Measurements from ENCODE around the gene WFDC1. TPM values are rescaled to one million over a fixed set of nuclear protein-coding genes. Genes with fewer than 3 reads are reported as not detected.

WFDC1 gene
- total and polyA plus RNA-seq, 2 experiments from 2014 or later = 0.76 to 0.95 TPM

- Histone ChIP-seq H2AFZ (peak overlapping the region; percentile 95), H3K27me3 (ENCODE audit: insufficient read depth) (no peaks in the 10 kb centered on the region), H3K79me2 (replicated peaks; ENCODE audit: insufficient read depth) (no peaks in the 10 kb centered on the region), H3K4me2 (no peak overlapping the region; the same call in 1 of the 2 replicates), H3K4me1 (ENCODE audit: insufficient read depth) (peaks cover 47% of the 10 kb centered on the region), H3K36me3 (ENCODE audit: insufficient read depth) (no peaks in the 10 kb centered on the region), H4K20me1 (replicated peaks; ENCODE audit: insufficient read depth) (no peaks in the 10 kb centered on the region), H3K9me2 (ENCODE audit: insufficient read depth) (no peaks in the 10 kb centered on the region), H3K27ac (ENCODE audit: low read depth) (no peak overlapping the region), H3F3A (replicated peaks; ENCODE audit: low read depth) (peaks cover 3% of the 10 kb centered on the region; the same call in 1 of the 2 replicates), H3K4me3 (no peak overlapping the region)
- H3K27me3 Mint-ChIP-seq (ENCODE audit: insufficient read depth, low read depth, poor library complexity) = peaks cover 16% of the 10 kb centered on the region
- H3K27ac Mint-ChIP-seq = no peak overlapping the region
- ATAC-seq (no peak), DNase-seq (ENCODE audit: low spot score) (no peak)
- H3K4me3 Mint-ChIP-seq = no peak overlapping the region
- TF ChIP-seq, protein P1, sequence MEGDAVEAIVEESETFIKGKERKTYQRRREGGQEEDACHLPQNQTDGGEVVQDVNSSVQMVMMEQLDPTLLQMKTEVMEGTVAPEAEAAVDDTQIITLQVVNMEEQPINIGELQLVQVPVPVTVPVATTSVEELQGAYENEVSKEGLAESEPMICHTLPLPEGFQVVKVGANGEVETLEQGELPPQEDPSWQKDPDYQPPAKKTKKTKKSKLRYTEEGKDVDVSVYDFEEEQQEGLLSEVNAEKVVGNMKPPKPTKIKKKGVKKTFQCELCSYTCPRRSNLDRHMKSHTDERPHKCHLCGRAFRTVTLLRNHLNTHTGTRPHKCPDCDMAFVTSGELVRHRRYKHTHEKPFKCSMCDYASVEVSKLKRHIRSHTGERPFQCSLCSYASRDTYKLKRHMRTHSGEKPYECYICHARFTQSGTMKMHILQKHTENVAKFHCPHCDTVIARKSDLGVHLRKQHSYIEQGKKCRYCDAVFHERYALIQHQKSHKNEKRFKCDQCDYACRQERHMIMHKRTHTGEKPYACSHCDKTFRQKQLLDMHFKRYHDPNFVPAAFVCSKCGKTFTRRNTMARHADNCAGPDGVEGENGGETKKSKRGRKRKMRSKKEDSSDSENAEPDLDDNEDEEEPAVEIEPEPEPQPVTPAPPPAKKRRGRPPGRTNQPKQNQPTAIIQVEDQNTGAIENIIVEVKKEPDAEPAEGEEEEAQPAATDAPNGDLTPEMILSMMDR (conservative IDR thresholded peaks at IDR 0.05; ENCODE audit: low read depth in 2 of 2) = no peak
- no peak for TF ChIP-seq ZNF114 (CRISPR knock-in tag; IDR thresholded peaks at IDR 0.05)
- no peak for TF ChIP-seq POLR2AphosphoS5 (IDR thresholded peaks at IDR 0.05; ENCODE audit: low read depth)
- TF ChIP-seq STAT1 (IDR thresholded peaks at IDR 0.05; ENCODE audit: unreplicated experiment) = no peak
- TF ChIP-seq CREB1 (CRISPR knock-in tag; IDR thresholded peaks at IDR 0.05; ENCODE audit: low read depth) = no peak
- no peak for TF ChIP-seq EZH2 (IDR thresholded peaks at IDR 0.05; ENCODE audit: low read depth, unreplicated experiment)
- no peak for TF ChIP-seq ZNF462 (CRISPR knock-in tag; IDR thresholded peaks at IDR 0.05)
- TF ChIP-seq, protein P2, sequence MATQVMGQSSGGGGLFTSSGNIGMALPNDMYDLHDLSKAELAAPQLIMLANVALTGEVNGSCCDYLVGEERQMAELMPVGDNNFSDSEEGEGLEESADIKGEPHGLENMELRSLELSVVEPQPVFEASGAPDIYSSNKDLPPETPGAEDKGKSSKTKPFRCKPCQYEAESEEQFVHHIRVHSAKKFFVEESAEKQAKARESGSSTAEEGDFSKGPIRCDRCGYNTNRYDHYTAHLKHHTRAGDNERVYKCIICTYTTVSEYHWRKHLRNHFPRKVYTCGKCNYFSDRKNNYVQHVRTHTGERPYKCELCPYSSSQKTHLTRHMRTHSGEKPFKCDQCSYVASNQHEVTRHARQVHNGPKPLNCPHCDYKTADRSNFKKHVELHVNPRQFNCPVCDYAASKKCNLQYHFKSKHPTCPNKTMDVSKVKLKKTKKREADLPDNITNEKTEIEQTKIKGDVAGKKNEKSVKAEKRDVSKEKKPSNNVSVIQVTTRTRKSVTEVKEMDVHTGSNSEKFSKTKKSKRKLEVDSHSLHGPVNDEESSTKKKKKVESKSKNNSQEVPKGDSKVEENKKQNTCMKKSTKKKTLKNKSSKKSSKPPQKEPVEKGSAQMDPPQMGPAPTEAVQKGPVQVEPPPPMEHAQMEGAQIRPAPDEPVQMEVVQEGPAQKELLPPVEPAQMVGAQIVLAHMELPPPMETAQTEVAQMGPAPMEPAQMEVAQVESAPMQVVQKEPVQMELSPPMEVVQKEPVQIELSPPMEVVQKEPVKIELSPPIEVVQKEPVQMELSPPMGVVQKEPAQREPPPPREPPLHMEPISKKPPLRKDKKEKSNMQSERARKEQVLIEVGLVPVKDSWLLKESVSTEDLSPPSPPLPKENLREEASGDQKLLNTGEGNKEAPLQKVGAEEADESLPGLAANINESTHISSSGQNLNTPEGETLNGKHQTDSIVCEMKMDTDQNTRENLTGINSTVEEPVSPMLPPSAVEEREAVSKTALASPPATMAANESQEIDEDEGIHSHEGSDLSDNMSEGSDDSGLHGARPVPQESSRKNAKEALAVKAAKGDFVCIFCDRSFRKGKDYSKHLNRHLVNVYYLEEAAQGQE (IDR thresholded peaks at IDR 0.05; ENCODE audit: unreplicated experiment) = no peak
- no peak for TF ChIP-seq JUNB (IDR thresholded peaks at IDR 0.05; ENCODE audit: unreplicated experiment)
- no peak for TF ChIP-seq EZH2phosphoT487 (IDR thresholded peaks at IDR 0.05; ENCODE audit: unreplicated experiment)
- no peak for TF ChIP-seq NANOG (IDR thresholded peaks at IDR 0.05; ENCODE audit: borderline replicate concordance)
- TF ChIP-seq ZNF331 (CRISPR knock-in tag; IDR thresholded peaks at IDR 0.05; ENCODE audit: low read depth) = no peak
- TF ChIP-seq, protein P3, sequence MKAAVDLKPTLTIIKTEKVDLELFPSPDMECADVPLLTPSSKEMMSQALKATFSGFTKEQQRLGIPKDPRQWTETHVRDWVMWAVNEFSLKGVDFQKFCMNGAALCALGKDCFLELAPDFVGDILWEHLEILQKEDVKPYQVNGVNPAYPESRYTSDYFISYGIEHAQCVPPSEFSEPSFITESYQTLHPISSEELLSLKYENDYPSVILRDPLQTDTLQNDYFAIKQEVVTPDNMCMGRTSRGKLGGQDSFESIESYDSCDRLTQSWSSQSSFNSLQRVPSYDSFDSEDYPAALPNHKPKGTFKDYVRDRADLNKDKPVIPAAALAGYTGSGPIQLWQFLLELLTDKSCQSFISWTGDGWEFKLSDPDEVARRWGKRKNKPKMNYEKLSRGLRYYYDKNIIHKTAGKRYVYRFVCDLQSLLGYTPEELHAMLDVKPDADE (IDR thresholded peaks at IDR 0.05) = no peak
- H3K36me3 Mint-ChIP-seq (ENCODE audit: low read depth) = no peaks in the 10 kb centered on the region; the same call in 2 of the 3 replicates
- no peaks in the 10 kb centered on the region for H3K9me3 Mint-ChIP-seq
- peaks cover 59% of the 10 kb centered on the region for H3K4me1 Mint-ChIP-seq
Observed at GRCh38 chr16:84295203-84295860, 654 bp downstream of the WFDC1 start.
